ENCODE data around the gene MAML1.

DNA sequence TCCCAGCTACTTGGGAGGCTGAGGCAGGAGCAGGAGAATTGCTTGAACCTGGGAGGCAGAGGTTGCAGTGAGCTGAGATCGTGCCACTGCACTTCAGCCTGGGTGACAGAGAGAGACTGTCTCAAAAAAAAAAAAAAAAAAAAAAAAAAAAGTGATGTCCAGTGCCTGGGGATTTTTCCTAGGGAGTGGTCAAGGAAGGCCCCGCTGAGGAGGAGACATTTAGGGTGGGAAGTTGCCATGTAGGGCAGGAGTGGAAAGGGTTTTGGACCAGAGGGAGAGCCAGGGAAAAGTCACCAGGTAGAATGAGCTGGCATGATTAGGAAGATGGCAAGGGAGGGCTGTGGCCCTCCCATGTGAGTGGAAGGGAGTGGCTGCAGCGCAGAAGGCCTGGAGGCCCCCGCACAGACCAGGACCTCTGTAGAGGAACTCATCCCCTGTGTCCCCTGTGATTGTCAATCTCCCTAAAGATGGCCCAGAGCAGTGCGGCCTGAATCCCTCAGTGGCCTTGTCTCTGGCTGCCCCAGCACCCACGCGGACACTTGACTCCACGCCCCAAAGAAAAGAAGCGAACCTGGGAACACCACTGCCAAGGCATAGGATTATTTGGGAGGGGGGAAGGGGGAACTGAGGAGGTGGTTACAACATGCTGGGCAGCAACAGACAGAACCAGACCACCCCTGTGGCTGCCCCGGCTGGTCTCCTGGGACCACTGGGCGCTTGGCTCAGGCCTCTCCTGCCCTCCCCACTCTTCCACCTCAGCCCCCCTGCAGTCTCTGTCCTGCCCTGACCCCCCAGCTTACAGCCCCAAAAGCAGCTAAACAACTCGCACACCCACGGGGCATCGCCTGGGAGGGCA, 85.5 kb downstream of the MAML1 start:
- TF ChIP-seq POLR2A (IDR thresholded peaks at IDR 0.05) (no peak), CTCF (IDR thresholded peaks at IDR 0.05) (no peak)
